IPS DF 19.7 (cell line): ENCODE results near the gene VPS13D.
"Not testable (repeated sequence)": the region's sequence is repeated elsewhere in the genome, so short reads cannot be mapped to it uniquely, and the experiment has no call there.

Source experiments
- DNase-seq: peaks from one replicate; pipeline ENCODE4 v3.0.0-alpha.2; 2013; ENCODE audit warnings: low read depth, low spot score

Gene VPS13D

DNA sequence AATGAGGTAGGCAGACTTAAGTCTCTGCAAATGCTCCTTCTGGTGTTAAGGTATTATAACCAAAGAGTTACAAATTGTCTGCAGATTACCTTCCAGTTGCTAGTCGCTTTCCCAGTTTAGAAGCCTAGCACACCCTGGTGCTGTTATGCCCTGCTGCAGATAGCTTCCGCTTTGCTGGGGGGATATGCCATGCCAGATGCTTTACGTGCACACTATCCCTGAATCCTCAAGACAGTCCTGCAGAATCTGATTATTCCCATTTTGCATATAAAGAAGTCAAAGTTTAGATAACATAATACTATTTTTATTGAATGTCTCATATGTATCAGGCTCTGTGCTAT, 221.7 kb downstream of the VPS13D start:
- no peak for DNase-seq

GRCh38 chr1:12452262-12452661, 222.4 kb downstream of the VPS13D start:
- no peak for DNase-seq

- DNase-seq, result no peak
These were observed 223.8 kb downstream of the VPS13D start for GRCh38 chr1:12453400-12454343.

DNA sequence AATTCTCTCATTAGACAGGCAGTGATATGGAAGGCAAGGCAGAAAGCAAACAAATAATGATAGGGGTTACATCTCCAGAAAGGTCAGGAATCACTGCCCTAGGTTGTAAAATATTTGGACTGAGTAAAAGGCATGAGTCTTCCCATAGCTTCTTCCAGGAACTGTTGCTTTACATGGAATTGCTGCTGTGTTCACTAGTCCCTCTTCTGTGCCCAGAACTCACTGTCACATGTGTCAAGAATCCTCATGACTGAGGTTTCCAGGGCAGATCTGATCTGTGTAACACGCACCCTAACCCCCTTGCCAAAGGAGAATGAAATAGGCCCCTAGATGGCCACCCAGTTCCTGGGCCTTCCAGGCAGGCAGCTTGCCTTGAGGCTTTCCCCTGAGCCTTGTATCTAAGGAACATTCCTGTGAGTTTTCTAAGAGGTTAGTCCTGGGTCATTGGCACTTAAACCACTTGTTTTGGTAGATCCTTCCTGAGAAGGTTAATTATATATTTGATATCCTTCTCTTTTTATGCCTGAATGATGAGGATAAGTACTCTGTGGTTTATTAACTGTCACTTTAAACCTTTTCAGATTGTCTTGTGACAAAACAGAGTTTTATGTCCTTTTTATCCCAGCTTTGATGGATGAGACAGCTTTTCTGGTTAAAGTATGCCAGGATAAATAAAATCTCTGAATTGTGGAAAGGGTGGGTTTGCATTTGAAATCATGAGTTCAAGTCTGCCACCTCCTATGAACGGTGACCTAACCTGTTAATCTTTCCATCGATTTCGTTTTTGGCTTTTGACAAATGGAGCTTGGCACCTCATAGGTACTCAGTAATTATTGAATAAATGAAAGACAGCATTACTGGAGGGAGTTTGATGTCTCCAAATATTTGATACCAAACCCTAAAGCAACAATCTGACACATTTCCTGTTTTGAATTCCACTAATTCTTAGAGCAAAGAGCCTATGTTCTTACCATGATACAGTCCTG, 224.9 kb downstream of the VPS13D start:
- no peak for DNase-seq

DNA sequence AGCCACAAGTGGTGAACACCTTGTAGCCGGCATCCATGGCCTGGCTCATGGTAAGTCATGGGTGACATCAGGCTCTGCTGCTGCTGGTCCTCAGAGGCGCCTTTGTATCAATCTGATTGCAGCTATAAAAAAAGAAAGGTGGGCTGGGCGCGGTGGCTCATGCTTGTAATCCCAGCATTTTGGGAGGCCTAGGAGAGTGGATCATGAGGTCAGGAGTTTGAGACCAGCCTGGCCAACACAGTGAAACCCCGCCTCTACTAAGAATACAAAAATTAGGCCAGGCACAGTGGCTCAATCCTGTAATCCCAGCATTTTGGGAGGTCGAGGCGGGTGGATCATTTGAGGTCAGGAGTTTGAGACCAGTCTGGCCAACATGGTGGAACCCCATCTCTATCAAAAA, 226.3 kb downstream of the VPS13D start:
- not testable (repeated sequence) for DNase-seq

GRCh38 chr1:12456979-12457378, 227.1 kb downstream of the VPS13D start:
- no peak for DNase-seq

GRCh38 chr1:12457771-12458170, 227.9 kb downstream of the VPS13D start:
- DNase-seq, result no peak

GRCh38 chr1:12458571-12458970, 228.7 kb downstream of the VPS13D start:
- no peak for DNase-seq

DNA sequence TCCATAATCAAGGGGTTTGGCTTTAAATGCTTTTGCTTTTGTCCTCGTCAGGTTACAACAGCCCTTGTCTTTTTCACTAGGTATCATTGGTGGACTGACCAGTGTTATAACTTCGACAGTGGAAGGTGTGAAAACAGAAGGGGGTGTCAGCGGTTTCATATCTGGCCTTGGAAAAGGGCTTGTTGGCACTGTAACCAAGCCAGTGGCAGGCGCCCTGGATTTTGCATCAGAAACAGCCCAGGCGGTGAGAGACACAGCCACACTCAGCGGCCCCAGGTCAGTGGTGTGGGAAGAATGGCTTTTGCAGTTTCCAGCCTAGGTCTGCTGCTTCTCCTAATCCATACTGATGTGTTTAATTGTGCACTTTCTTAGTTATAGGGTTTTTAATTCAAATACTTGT, 230.3 kb downstream of the VPS13D start:
- no peak for DNase-seq

GRCh38 chr1:12460911-12461621, 231.2 kb downstream of the VPS13D start:
- no peak for DNase-seq

DNA sequence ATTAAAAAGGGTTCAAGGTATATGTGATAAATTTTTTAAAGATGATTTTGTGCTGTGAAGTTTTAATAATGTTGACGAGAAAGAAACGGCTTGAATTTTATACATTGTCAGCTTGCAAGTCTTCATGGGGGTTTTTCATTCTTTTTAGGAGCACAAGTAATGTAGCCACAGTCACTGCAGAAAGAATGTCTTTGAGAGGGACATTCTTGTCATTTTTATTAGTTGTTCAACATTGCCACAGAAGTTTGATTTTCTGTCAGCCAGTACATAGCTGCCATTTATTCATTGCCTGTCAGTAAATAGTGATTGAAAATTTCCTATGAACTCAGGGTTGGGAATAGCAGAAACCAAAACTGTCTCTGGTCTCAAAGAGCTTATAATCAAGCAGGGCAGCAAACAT, 231.9 kb downstream of the VPS13D start:
- no peak for DNase-seq

DNA sequence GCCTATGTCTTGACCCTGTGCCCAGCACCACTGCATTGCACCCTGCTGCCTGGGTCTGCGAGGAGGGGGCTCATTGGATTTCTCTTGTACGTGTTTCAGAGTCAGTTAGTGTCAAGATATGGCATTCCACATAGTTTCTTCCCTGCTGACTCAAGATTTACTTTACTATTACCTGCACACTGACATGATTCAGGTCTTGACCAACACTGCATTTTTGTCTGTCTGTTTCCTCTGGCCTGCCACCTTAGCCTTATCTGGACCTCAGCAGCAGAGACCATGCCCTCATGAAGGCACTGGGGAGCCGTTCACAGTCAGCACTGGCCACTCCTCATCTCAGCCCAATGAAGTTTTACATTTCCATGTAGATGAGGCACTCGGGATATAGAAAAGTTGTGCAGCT, 232.8 kb downstream of the VPS13D start:
- no peak for DNase-seq

DNA sequence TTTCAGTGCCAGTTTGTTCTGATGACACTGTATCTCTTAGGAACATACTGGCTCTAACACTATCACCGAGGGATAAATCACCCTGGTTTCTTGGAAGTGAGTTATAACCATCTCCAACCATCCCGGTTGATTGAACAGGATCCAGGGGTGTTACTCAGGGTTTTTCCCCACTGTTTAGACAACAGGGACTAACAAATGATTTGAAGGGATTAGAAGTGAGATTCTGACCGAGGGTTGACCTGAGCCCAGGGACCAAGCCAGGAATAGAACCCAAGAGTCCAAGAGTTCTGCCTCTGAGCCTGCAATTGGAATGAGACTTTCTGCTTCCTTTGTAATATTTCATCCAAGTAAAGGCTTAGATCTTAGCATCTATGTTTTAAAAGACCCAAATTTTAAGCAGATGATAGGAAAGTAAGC, 234.2 kb downstream of the VPS13D start:
- no peak for DNase-seq

- no peak for DNase-seq
These were observed 234.8 kb downstream of the VPS13D start for GRCh38 chr1:12464598-12465056.

DNA sequence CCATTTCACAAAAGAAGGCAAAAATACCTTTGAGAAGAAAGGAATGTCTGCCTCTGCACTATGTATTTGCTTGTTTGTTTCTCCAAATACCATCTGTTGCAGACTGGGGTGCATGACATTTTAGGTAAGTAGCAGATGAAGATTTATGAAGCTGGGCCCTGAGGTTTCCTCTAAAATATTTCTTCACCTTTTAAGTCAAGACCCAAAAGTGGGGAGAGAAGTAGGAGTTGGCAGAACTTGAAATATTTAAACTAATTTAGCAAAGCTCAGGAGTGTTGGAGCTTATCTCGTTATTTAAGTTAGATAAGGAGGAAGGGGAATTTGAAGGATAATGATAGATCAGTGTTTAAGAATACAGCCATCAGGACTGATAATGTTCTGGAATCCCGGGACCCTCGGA, 235.3 kb downstream of the VPS13D start:
- DNase-seq, result no peak

DNA sequence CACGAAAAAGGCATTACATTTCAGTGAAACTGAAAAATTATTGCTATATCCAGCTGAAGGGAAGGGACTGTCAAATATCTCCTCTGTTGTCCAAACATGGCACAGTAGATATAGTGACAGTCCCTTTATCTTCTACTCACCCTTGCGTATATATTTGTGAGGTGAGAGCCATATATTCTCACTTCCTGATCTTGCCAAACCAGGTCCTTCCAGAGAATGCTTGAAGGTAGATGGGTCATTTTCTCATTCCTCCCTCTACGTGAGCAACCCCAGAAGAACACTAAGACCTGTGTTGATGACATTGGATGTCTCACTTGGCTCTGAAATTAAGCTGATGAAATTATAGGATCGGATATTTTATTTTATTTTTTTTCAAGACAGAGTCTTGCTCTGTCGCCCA, 237.0 kb downstream of the VPS13D start:
- DNase-seq, result no peak

DNA sequence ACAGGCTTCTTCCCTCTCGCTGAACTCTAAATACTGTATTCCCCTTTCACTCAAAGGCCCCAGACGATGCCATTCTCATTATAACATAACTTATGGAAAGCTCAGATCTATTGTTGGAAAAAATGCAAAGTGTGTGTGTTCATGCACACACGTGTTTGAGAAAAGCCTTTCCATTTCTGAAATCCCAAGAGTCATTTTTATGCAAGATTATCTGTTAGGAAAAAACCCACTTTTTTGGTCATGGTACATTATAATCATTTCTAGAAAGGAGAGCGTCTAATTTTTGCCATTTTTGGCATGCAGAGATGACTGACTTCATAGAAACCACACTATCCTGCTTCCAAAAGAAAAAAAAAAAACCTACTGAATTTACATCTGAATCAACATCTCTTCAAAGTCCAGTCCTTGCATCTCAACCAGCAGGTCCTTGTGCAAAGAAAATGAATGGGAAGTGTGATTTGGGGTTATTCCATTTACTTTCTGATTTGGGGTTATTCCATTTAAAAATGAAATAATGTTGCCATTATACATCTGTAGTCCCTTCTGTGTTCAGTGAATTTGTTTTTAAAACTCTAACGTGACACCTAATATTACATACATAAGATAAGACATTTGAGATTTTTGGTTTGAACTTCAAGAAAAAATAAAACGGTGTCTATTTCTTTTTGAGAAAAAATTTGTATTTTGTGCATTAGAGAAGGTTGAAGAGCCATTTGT, 237.9 kb downstream of the VPS13D start:
- no peak for DNase-seq

DNA sequence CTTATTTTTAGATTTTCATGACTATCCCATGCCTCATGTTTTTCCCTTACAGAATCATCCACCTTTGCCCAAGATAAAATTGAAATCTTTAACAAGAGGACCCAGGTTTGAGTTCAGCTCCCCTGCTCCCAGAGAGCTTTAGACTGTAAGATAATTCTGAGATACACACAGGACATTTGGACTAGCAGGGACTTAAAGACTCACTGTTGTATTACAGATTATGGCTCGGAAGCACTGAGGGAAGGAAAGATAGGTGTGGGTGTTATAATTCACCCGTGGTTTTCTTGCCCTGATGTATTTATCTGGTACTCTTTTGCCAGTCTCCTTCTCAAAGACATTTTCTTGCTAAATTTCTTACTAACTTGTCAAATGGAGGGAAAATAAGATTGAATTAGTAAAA, 238.5 kb downstream of the VPS13D start:
- DNase-seq, result no peak

DNA sequence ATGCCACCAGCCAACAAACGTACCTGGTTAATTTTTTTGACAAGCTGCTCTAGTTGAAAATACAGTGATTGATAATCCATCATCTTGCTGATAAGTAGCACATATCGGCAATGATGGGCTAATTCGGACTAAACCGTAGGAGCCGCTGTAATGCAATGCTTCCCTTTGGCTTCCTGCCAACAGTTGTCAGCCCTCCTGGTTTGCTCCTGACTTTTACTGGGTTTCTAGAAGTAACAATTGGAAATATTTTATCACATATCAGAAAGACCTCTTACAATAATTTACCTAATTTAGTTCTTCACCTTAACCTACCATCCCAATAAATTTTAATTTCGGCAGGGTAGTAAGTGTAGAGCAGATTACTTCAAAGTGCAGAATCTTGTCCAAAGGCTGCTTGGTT, 239.7 kb downstream of the VPS13D start:
- no peak for DNase-seq

DNA sequence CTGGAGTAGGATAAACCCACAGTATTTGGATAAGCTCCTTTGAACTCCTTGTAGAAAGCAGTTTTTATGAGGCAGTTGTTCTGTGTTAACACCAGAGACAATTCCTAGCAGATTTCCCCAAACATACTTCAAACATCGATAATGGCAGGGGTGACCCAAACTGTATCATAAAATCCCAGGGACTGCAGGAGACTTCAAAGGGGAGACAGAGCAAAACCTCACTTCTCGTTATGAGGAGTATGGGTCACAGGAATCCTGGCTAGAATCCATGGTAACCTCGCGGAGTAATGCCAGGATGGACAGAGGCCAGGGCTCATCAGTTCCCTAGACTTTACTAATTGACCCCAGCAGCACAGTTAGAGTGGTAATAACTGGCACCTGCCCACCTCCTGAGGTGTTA, 240.2 kb downstream of the VPS13D start:
- no peak for DNase-seq

GRCh38 chr1:12470916-12471315, 241.1 kb downstream of the VPS13D start:
- DNase-seq, result not testable (repeated sequence)
